HEK293T (cell line): Measurements from ENCODE around the gene DNAJC27.

Experiments used
- BHLHE40 ChIP-seq: fragments of 450-650 bp; IDR thresholded peaks from 2 replicates; pipeline ENCODE4 v1.6.1; 2016; ENCODE audit warnings: mild to moderate bottlenecking, moderate library complexity, borderline replicate concordance
- ELF4 ChIP-seq: fragments of 450-650 bp; IDR thresholded peaks from 2 replicates; pipeline ENCODE4 v1.6.1; 2017; ENCODE audit warnings: antibody characterized with exemption
- FOXA1 ChIP-seq: fragments of 450-650 bp; IDR thresholded peaks from 2 replicates; pipeline ENCODE4 v1.6.1; 2016; ENCODE audit warnings: mild to moderate bottlenecking
- FOXK2 ChIP-seq: fragments of 450-650 bp; IDR thresholded peaks from 2 replicates; pipeline ENCODE4 v1.6.1; 2016; ENCODE audit warnings: mild to moderate bottlenecking
- HDGF ChIP-seq: fragments of 450-650 bp; IDR thresholded peaks from 2 replicates; pipeline ENCODE4 v1.6.1; 2017; ENCODE audit warnings: antibody characterized with exemption, borderline replicate concordance
- SP1 ChIP-seq: fragments of 450-650 bp; IDR thresholded peaks from 2 replicates; pipeline ENCODE4 v1.6.1; 2017
- SUZ12 ChIP-seq: fragments of 450-650 bp; IDR thresholded peaks from 2 replicates; pipeline ENCODE4 v1.6.1; 2016; ENCODE audit warnings: mild to moderate bottlenecking
- TARDBP ChIP-seq: fragments of 450-650 bp; IDR thresholded peaks from 2 replicates; pipeline ENCODE4 v1.6.1; 2016

- no peak for TF ChIP-seq SUZ12
- TF ChIP-seq ELF4 = no peak
- no peak for TF ChIP-seq FOXA1
- TF ChIP-seq FOXK2 = no peak
- TF ChIP-seq HDGF = no peak
- no peak for TF ChIP-seq BHLHE40
- TF ChIP-seq SP1 = no peak
- TF ChIP-seq TARDBP = no peak
These were observed 41.0 kb downstream of the DNAJC27 start for GRCh38 chr2:24930768-24931167.
